SK-N-DZ (cell line): Measurements from ENCODE around the gene CCNL2.
A peak's percentile ranks its signal among the peaks of the same experiment; 100 is the strongest.
"Not testable (repeated sequence)": the region's sequence is repeated elsewhere in the genome, so short reads cannot be mapped to it uniquely, and the experiment has no call there.

Source experiments
- DNase-seq: peaks from one replicate; pipeline ENCODE4 v3.0.0-alpha.2; 2015; ENCODE audit warnings: low spot score

The CCNL2 gene

GRCh38 chr1:1373815-1374588 is 25.1 kb downstream of the CCNL2 start:
- DNase-seq: no peak

GRCh38 chr1:1373051-1373814 is 25.9 kb downstream of the CCNL2 start:
- DNase-seq: no peak

GRCh38 chr1:1371746-1372711 is 27.1 kb downstream of the CCNL2 start:
- DNase-seq: peak; percentile 50

- DNase-seq: no peak
Measured at GRCh38 chr1:1371364-1371745, 27.8 kb downstream of the CCNL2 start.

GRCh38 chr1:1370771-1371300 is 28.3 kb downstream of the CCNL2 start:
- no peak for DNase-seq

- not testable (repeated sequence) for DNase-seq
Measured at GRCh38 chr1:1370094-1370493, 29.0 kb downstream of the CCNL2 start.

GRCh38 chr1:1367315-1367714 is 31.8 kb downstream of the CCNL2 start:
- DNase-seq: no peak

- no peak for DNase-seq
Measured at GRCh38 chr1:1366699-1367066, 32.5 kb downstream of the CCNL2 start.

GRCh38 chr1:1365875-1366698 is 33.0 kb downstream of the CCNL2 start:
- DNase-seq: no peak

- no peak for DNase-seq
Measured at GRCh38 chr1:1364266-1364665, 34.9 kb downstream of the CCNL2 start.

- DNase-seq: peak; percentile 61
Measured at GRCh38 chr1:1361982-1362423, 37.1 kb downstream of the CCNL2 start.

GRCh38 chr1:1361233-1361981 is 37.7 kb downstream of the CCNL2 start:
- DNase-seq: no peak

GRCh38 chr1:1360506-1361169 is 38.5 kb downstream of the CCNL2 start:
- no peak for DNase-seq

GRCh38 chr1:1359664-1360468 is 39.3 kb downstream of the CCNL2 start:
- peak; percentile 62 for DNase-seq

- DNase-seq: no peak
Measured at GRCh38 chr1:1359308-1359663, 39.8 kb downstream of the CCNL2 start.

- DNase-seq: peak; percentile 89
Measured at GRCh38 chr1:1358433-1359271, 40.5 kb downstream of the CCNL2 start, which contains the start of gene MXRA8. MXRA8 (minus strand) TSS chr1:1358555; CDS start chr1:1358504, 51 bp downstream.

GRCh38 chr1:1357871-1358432 is 41.2 kb downstream of the CCNL2 start:
- DNase-seq: no peak
